GM10266 (cell line): ENCODE data around the gene MYO5B.

ENCODE experiments used
- DNase-seq: peaks from one replicate; pipeline ENCODE4 v3.0.0; 2012; ENCODE audit errors: extremely low spot score
- CTCF ChIP-seq: IDR thresholded peaks from 2 replicates; pipeline ENCODE4 v1.5.1; 2012; ENCODE audit warnings: mild to moderate bottlenecking, low read depth; ENCODE audit not compliant: control insufficient read depth, insufficient read depth; ENCODE audit errors: missing control alignments

The MYO5B gene

GRCh38 chr18:50152900-50153299, 42.0 kb downstream of the MYO5B start:
- TF ChIP-seq CTCF: no peak
- DNase-seq: no peak

DNA sequence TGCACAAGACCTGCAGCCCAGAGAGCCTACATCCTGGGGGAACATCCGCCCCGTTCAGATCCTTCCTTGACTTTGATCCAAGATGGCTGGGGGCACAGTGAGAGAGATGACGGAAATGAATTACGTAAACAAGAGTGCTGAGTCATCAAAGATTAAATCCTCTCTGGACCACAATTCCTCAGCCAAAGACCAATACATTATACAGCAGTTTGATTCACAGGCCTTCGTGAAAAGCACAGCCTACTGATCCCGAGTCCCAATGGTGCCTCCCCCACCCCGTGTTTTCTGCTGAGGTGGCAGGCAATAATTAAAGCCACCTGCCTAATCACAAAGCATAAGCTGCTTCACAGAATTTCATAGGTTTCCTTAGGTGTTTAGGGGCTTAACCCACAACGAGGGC, 43.0 kb downstream of the MYO5B start:
- DNase-seq: no peak
- no peak for TF ChIP-seq CTCF

GRCh38 chr18:50144540-50144939, 50.4 kb downstream of the MYO5B start:
- no peak for DNase-seq
- TF ChIP-seq CTCF: no peak

DNA sequence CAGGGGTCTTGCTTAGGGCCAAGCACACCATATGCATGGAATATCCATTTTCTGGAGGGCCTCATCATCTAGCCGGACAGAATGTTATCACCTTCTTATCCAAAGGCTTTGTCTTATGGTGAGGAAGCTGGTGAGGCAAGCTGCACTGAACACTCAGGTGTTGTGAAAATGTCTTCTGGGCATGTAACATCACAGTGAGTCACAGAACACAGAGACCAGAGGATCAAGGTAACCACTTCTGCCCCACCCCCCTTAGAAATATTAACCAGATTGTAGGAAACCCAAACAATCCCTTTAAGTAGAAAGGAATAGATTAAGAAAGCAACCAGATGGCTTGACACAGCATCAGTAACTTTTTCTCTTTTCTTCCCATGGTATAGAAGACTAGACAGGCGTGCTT, 51.1 kb downstream of the MYO5B start:
- DNase-seq: no peak
- TF ChIP-seq CTCF: no peak

- no peak for TF ChIP-seq CTCF
- no peak for DNase-seq
Measured at GRCh38 chr18:50143294-50143693, 51.7 kb downstream of the MYO5B start.

- DNase-seq: no peak
- no peak for TF ChIP-seq CTCF
Measured at GRCh38 chr18:50142441-50143120, 52.4 kb downstream of the MYO5B start.

- DNase-seq: no peak
Measured at GRCh38 chr18:50138181-50139064, 56.5 kb downstream of the MYO5B start.

More at GRCh38 chr18:50138181-50139064, 56.5 kb downstream of the MYO5B start:
- TF ChIP-seq CTCF: no peak
